Activated naive CD8-positive, alpha-beta T cell (primary cell): ENCODE measurements around the gene TNFAIP8L3.
"Not testable (repeated sequence)": the region's sequence is repeated elsewhere in the genome, so short reads cannot be mapped to it uniquely, and the experiment has no call there.

ENCODE experiments used
- H3K27ac Mint-ChIP-seq: one replicate; pipeline ENCODE4 v1.8.0; 2021; ENCODE audit warnings: mixed read lengths
- H3K27me3 Mint-ChIP-seq: one replicate; pipeline ENCODE4 v1.8.0; 2021; ENCODE audit warnings: mixed read lengths
- H3K36me3 Mint-ChIP-seq: one replicate; pipeline ENCODE4 v1.8.0; 2021; ENCODE audit warnings: mixed read lengths
- H3K4me1 Mint-ChIP-seq: one replicate; pipeline ENCODE4 v1.8.0; 2021; ENCODE audit warnings: low read depth, mixed read lengths
- H3K4me3 Mint-ChIP-seq: one replicate; pipeline ENCODE4 v1.8.0; 2021; ENCODE audit warnings: mild to moderate bottlenecking, mixed read lengths
- H3K9me3 Mint-ChIP-seq: one replicate; pipeline ENCODE4 v1.8.0; 2021; ENCODE audit warnings: low read depth, mixed read lengths

The TNFAIP8L3 gene

DNA sequence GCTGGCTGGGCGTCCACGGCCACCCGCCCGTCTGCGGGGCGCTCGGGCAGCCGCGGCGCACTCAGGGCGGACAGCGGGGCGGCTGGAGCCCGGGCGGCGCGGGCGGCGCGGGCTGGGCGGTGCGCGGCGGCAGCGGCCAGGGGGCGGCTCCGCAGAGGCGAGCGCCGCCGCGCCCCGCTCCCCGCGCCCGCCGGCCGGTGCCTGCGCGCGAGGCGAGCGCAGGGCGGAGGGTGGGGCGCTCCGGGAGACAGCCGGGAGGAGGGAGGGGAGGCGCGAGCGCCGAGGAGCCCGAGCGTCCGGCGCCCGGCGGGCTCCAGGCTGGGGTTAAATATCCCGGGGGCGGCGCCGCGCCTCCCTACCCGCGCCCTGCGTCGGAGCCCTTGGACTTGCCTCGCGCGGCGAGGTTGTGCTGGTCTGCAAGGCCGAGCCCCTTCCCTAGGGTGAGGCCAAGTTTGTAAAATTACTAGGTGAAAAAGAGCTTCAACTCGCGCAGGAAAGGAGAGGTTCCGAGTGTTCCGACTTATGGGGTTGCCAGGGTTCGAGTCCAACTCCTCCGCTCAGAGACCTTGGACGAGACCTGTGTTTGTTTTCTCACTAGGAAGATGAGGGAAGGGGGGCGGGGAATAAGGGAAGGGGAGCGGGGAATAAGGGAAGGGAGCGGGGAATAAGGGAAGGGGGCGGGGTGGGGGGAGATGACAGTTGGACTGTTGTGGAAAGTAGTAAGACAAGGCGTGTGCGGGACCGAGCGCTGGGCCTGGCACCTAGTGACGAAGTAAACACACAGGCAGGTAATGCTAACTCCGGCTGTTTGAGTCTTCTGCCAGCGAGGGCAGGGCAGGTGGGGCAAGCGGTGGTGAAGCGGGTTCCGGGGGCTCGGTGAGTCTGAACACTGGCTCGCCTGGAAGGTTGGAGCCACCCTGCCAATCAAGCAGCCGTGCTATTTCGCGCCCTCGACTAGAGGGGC lies at the start of gene TNFAIP8L3:
TNFAIP8L3 (minus strand) TSS at position 301 of the 964 bp plus-strand sequence. CDS start 311 bp downstream, outside the sequence.
- Mint-ChIP-seq H3K27me3 (peaks cover 44% of the 10 kb centered on the region), H3K4me1 (peaks cover 8% of the 10 kb centered on the region), H3K4me3 (peak within 1 kb of the TSS; percentile 52), H3K27ac (no peak within 1 kb of the TSS), H3K9me3 (no peaks in the 10 kb centered on the region), H3K36me3 (no peaks in the 10 kb centered on the region)

DNA sequence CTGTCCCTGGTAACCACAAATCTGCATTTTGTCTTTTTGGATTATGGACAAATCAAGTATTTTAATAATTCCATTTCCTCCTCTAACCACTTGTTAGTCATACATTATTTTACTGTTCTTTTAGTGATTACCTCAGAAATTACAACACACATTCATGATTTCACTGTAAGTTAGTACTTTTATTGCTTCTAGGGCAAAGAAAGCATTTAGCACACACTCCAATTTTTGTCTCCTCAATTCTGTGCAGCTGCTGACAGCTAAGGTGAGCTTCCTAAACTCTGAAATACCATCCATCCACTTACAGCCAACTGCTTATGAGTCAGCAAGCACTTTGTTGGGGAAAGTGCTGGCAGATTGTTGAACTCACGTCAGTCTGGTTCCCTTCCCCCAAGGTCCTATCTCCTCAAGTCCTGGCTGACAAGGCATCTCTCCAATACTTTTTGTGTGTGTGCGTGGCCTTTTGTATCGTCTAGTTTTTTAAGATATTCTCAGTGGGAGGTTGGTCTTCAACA lies 49.4 kb upstream of the TNFAIP8L3 start:
- H3K9me3 Mint-ChIP-seq = no peaks in the 10 kb centered on the region
- H3K36me3 Mint-ChIP-seq = no peaks in the 10 kb centered on the region
- no peaks in the 10 kb centered on the region for H3K4me1 Mint-ChIP-seq
- H3K4me3 Mint-ChIP-seq = no peak overlapping the region
- H3K27me3 Mint-ChIP-seq = peaks cover 24% of the 10 kb centered on the region
- H3K27ac Mint-ChIP-seq = no peak overlapping the region

DNA sequence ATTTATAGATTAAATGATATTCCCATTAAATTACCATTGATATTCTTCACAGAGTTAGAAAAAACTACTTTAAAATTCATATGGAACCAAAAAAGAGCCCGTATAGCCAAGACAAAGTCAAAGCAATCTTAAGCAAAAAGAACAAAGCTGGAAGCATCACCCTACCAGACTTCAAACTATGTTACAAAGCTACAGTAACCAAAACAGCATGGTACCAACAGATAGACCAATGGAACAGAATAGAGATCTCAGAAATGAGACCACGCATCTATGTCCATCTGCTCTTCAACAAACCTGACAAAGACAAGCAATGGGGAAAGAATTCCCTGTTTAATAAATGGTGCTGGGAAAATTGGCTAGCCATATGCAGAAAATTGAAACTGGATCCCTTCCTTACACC lies 45.6 kb upstream of the TNFAIP8L3 start:
- not testable (repeated sequence) for H3K4me3 Mint-ChIP-seq, H3K36me3 Mint-ChIP-seq, H3K27ac Mint-ChIP-seq, H3K9me3 Mint-ChIP-seq, H3K4me1 Mint-ChIP-seq
- H3K27me3 Mint-ChIP-seq = peaks cover 13% of the 10 kb centered on the region

DNA sequence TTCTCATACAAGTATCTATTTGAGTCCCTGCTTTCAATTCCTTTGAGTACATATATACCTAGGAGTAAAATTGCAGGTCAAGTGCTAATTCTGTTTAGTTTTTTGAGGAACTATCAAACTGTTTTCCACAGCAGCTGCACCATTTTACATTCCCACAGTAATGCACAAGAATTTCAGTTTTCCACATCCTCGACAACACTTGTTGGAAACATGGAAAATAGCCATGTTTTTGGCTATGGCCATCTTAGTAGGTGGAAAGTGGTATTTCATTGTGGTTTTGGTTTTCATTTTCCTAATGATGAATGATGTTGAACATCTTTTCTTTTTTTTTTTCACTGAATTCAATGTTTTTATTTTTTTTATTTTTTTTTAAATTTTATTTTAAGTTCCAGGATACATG lies 44.4 kb upstream of the TNFAIP8L3 start:
- H3K4me3 Mint-ChIP-seq = no peak overlapping the region
- no peaks in the 10 kb centered on the region for H3K9me3 Mint-ChIP-seq
- no peaks in the 10 kb centered on the region for H3K36me3 Mint-ChIP-seq
- H3K27ac Mint-ChIP-seq = no peak overlapping the region
- no peaks in the 10 kb centered on the region for H3K4me1 Mint-ChIP-seq
- peaks cover 8% of the 10 kb centered on the region for H3K27me3 Mint-ChIP-seq

DNA sequence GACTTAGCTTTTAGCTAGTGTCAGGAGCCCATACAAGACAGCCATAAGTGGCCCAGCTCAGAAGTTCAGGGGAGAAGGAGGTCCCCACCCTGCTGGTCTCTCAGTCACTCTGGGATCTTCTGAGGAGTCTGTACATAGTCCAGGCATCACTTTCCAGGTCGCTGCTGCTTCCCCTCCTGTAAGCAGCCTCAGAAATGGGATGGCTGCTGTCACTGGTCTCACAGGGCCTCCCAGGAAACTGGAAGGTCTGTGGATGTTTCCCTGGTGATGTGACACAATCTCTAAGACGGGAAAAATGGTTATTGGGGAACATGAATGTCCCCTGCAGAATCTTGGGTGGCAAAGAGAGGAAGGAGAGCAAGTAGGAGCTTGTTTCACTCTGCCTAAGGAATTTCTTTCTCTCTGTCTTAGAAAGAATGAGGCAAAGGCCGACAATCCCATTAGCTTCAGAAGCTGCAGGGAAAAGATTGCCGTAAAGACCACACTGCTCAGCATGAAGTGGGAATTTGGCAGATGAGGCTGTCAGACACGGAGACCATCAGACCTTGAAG lies 43.2 kb upstream of the TNFAIP8L3 start:
- Mint-ChIP-seq H3K4me1 (no peaks in the 10 kb centered on the region), H3K4me3 (no peak overlapping the region), H3K27me3 (peaks cover 1% of the 10 kb centered on the region), H3K36me3 (no peaks in the 10 kb centered on the region), H3K9me3 (no peaks in the 10 kb centered on the region), H3K27ac (no peak overlapping the region)

DNA sequence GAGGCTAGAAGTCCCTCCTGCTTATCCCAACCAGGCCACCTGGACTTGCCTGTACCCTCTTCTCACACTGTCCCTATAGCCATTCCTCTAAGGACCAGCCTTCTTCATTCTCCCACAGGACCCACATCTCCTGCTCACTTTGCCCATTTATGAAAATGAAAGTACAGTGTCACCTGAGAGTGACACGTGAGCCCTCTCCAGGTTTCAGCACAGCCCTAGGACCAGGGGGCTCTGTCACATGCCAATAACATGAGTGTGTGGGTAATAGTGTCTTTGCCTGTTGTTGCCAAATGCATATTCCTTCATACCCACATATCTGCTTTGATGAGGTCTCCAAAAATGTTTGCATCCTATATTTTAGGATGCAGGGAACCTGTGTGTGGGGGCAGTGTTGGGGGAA lies 42.3 kb upstream of the TNFAIP8L3 start:
- no peak overlapping the region for H3K4me3 Mint-ChIP-seq
- H3K9me3 Mint-ChIP-seq = no peaks in the 10 kb centered on the region
- peaks cover 3% of the 10 kb centered on the region for H3K27me3 Mint-ChIP-seq
- no peak overlapping the region for H3K27ac Mint-ChIP-seq
- H3K4me1 Mint-ChIP-seq = no peaks in the 10 kb centered on the region
- no peaks in the 10 kb centered on the region for H3K36me3 Mint-ChIP-seq

DNA sequence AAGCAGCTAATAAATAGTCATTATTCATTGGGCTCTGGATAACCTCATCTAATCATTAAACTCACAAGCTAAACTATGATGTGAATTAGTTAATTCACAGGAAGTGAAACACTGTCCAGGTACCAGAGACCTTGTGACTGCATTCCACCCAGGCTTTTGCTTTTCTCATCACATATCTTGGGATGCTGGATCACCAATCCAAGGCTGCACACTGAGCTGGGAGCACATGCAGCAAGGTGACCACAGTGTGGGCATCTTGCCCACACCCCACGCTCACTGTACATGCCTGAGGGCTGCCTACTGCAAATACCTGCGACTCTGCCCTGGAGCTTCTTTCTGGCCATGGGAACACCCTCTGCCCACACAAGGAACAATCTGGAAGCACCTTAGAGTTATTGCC lies 40.6 kb upstream of the TNFAIP8L3 start:
- no peak overlapping the region for H3K4me3 Mint-ChIP-seq
- H3K36me3 Mint-ChIP-seq = no peaks in the 10 kb centered on the region
- no peak overlapping the region for H3K27ac Mint-ChIP-seq
- no peaks in the 10 kb centered on the region for H3K4me1 Mint-ChIP-seq
- no peaks in the 10 kb centered on the region for H3K9me3 Mint-ChIP-seq
- H3K27me3 Mint-ChIP-seq = peaks cover 1% of the 10 kb centered on the region

DNA sequence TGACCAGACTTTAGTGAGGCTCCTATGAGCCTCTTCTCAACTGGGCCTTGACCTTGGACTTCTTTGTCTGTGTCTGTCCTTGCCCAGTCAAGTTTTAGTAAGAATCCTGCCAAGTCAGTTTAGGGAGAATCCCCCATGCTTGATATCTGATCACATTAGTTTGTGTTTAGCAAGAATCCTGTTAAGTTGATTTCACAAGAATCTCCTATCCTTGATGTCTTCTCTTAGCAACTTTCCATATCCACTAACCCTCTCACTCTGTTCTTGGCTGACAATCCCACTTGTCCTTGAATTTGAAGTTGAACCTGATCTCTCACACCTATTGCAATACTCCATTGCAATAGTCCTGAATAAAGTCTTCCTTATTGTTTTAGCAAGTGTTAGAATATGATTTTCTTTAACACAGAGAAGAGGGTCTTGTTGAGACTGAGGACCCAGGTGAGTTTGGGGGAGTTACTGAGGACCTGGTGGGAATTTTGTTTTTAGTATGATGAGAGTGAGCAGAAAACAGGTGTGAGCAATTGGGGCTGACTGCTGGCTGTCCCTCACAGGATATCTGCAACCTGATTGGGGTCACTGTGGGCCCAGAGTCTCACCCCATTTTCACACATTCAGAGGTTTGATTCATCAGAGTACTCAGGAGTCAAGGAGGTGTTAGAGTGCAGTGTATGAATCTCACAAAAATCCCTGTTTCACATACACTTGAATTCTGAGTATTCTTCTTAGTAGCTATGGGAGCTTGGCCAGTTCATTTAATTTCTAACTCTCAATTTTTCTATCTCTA lies 39.9 kb upstream of the TNFAIP8L3 start:
- H3K4me3 Mint-ChIP-seq = no peak overlapping the region
- H3K27me3 Mint-ChIP-seq = peaks cover 1% of the 10 kb centered on the region
- no peaks in the 10 kb centered on the region for H3K4me1 Mint-ChIP-seq
- H3K27ac Mint-ChIP-seq = no peak overlapping the region
- no peaks in the 10 kb centered on the region for H3K9me3 Mint-ChIP-seq
- H3K36me3 Mint-ChIP-seq = no peaks in the 10 kb centered on the region

DNA sequence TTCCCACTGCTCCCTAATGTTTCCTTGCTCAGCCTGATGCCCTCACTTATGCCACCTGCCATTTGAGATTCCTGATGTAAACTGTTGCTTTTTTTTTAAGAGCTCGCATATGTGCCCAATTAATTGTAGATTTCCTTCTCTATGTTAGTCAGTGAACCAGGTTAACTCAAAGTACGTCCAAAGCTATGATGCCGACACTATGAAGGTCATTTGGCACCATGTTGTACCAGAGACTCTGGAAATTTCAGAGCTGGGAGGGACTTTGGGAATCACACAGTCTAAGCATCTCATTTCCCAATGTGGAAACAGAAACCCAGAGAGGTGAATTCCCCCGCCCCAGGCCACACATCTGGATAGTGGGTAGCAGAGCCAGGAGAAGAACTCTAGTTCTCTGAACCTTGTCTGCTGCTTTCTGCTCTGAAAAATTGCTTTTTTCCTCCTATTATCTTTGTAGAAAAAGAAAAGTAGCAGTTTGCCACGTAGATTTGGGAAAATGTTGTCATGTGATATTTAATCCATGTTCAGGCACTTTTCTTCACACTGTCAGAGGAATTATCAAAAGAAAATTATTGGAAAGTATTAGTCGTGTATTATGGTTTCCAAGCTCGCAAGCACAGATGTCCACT lies 38.5 kb upstream of the TNFAIP8L3 start:
- H3K4me1 Mint-ChIP-seq = no peaks in the 10 kb centered on the region
- H3K27ac Mint-ChIP-seq = no peak overlapping the region
- peaks cover 4% of the 10 kb centered on the region for H3K27me3 Mint-ChIP-seq
- H3K4me3 Mint-ChIP-seq = no peak overlapping the region
- no peaks in the 10 kb centered on the region for H3K9me3 Mint-ChIP-seq
- H3K36me3 Mint-ChIP-seq = no peaks in the 10 kb centered on the region

DNA sequence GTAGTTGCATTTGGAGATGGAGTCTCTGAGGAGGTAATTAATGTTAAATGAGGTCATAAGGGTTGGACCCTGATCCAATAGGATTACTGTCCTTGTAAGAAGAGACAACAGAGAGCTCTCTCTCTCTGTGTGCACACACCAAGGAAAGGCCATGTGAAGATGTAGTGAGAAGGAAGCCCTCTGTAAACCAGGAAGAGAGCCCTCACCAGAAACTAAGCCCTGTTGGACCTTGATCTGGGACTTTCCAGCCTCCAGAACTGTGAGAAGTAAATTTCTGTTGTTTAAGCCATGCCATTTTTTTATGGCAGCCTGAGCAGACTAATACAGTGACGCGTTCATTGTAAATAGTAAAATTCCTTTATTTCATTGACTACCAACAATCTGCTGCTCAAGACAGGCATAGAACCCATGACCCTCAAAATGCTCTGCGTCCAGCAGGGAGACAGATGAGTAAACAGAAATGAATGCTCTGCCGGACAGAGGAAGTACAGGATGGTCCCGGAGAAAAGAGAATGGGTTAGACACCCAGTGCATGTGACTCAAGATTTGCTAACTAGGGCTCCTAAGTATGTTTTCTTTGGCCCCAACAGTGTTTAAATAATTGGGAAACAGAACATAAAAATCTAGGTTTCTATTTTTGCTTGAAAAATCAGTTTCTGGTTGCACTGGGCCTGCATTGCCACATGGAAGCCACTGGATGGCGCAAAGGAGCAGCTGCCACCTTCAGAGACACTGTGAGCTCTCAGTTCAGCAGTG lies 37.9 kb upstream of the TNFAIP8L3 start:
- Mint-ChIP-seq H3K9me3 (no peaks in the 10 kb centered on the region), H3K27ac (no peak overlapping the region), H3K4me3 (no peak overlapping the region)

DNA sequence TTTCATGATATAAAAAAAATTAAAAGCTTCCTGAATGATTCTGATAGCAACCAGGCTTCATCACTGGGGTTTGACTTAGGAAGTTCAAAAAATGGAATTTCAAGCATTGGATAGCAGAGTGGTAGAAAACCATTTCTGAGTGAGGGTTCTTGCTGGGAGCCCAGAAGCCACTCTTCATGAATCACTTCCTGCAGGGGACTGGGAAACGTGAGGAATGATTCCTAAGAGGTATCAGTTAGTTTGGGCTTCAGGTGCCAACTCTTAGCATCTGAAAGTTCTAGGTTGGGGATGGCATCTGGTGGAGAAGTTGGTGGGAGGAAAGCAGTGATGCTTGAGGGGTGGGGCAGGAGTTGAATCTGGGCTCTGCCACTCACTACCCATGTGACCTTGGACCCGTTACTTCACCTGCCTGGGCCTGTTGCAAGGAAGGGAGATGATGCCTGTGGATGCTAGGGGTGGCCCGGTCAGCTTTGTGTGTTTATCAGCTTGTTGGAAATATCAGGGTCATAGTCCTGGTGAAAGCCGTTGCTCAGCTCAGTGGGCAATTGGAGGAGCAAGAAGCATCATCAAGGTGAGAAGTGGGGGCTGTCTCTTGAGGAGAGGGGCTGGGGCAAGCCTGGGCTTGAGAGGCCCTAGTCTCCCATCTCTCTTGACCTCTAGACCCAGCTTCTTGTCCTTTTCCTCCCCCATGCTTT lies 37.0 kb upstream of the TNFAIP8L3 start:
- Mint-ChIP-seq H3K27ac (no peak overlapping the region), H3K27me3 (peaks cover 8% of the 10 kb centered on the region), H3K4me3 (no peak overlapping the region), H3K36me3 (no peaks in the 10 kb centered on the region), H3K4me1 (no peaks in the 10 kb centered on the region), H3K9me3 (no peaks in the 10 kb centered on the region)

More for the DNA sequence above, 37.9 kb upstream of the TNFAIP8L3 start:
- Mint-ChIP-seq H3K27me3 (peaks cover 5% of the 10 kb centered on the region), H3K36me3 (no peaks in the 10 kb centered on the region), H3K4me1 (no peaks in the 10 kb centered on the region)

DNA sequence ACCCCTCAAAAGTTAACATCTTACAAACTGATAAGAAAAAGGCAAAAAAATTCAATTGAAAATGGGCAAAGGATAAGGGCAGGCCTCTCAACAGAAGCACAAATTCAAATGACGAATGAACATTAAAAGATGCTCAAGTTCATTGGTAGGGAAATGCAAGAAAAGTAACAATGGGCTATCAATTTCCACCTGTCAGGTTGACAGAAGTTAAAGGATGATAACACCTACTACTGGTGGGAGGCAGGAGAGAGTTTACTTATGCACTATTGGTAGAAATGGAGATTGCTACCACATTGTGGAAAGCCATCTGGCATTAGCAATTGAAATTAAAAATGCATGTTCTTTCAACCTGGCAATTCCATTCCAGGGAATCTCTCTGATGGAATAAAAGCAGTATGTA lies 35.6 kb upstream of the TNFAIP8L3 start:
- no peak overlapping the region for H3K4me3 Mint-ChIP-seq
- H3K4me1 Mint-ChIP-seq = no peaks in the 10 kb centered on the region
- H3K27ac Mint-ChIP-seq = no peak overlapping the region
- peaks cover 8% of the 10 kb centered on the region for H3K27me3 Mint-ChIP-seq
- no peaks in the 10 kb centered on the region for H3K9me3 Mint-ChIP-seq
- no peaks in the 10 kb centered on the region for H3K36me3 Mint-ChIP-seq

DNA sequence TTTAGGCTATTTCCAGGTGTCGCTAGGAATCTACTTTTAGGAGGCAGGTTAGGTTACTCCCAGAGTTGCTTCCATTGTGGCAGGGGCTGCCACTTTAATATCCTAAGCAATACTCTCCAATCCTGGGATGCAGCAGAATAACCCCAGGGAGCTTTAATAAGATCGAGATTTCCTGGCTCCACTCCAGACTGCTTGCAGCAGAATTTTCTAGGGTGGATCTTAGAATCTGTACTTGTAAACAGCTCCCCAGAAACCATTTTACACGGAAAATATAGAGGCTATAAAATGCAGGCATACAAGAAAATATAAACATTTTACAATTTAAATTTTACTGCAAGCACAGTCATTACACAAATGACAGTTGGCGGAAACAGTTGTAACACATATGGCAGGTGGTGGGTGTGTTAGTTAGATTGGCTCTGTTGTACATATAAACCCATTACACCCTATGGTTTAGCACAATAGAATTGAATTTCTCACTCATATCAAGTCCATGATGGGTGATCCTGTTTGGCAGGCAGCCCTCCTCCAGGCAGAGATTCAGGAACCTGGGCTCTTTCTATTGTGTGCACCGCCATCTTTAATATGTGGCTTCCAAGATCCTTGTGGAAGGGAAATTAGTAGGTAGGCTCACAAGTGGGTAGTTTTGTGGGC lies 35.0 kb upstream of the TNFAIP8L3 start:
- Mint-ChIP-seq H3K9me3 (no peaks in the 10 kb centered on the region), H3K4me1 (no peaks in the 10 kb centered on the region), H3K27ac (no peak overlapping the region), H3K36me3 (no peaks in the 10 kb centered on the region), H3K27me3 (peaks cover 8% of the 10 kb centered on the region), H3K4me3 (no peak overlapping the region)
